ENCODE data around the gene MED22. TPM values are rescaled to one million over a fixed set of nuclear protein-coding genes. Genes with fewer than 3 reads are reported as not detected.

MED22 gene
- total RNA-seq, 2 experiments from 2014 or later: 18.4 to 21.5 TPM

- Mint-ChIP-seq H3K4me1 (ENCODE audit: low read depth) (peaks cover 40% of the 10 kb centered on the region), H3K4me3 (no peak overlapping the region), H3K36me3 (ENCODE audit: low read depth) (peaks cover 43% of the 10 kb centered on the region), H3K9me3 (no peaks in the 10 kb centered on the region), H3K27ac (peak overlapping the region; percentile 64), H3K27me3 (ENCODE audit: low read depth) (no peaks in the 10 kb centered on the region)
- intact Hi-C loops (cut with micrococcal nuclease): no loop called here
- DNase-seq: peak; percentile 66
- CTCF ChIA-PET: interaction anchor here (1.1 to 3.1 kb wide), 2 partner anchors 10 to 19 kb away, joined by 3 to 16 read pairs; no protein-coding TSS in a partner anchor
Measured at GRCh38 chr9:133351908-133352634, 4.1 kb upstream of the MED22 start.

GRCh38 chr9:133351526-133351907 is 3.6 kb upstream of the MED22 start:
- Mint-ChIP-seq H3K4me3 (no peak overlapping the region), H3K36me3 (ENCODE audit: low read depth) (peaks cover 47% of the 10 kb centered on the region), H3K4me1 (ENCODE audit: low read depth) (peaks cover 45% of the 10 kb centered on the region), H3K9me3 (no peaks in the 10 kb centered on the region), H3K27ac (peak overlapping the region; percentile 61), H3K27me3 (ENCODE audit: low read depth) (no peaks in the 10 kb centered on the region)
- CTCF ChIA-PET: interaction anchor here (1.1 to 3.1 kb wide), 2 partner anchors 10 to 19 kb away, joined by 3 to 16 read pairs; no protein-coding TSS in a partner anchor
- no peak for DNase-seq
- intact Hi-C loops (cut with micrococcal nuclease): no loop called here

- intact Hi-C loops (cut with micrococcal nuclease): loop anchor here (2.0 kb wide), 2 partner anchors 55 to 67 kb away; no protein-coding TSS in a partner anchor
Measured at GRCh38 chr9:133349965-133350616, 2.2 kb upstream of the MED22 start.

GRCh38 chr9:133348718-133349573 is 1.0 kb upstream of the MED22 start:
- peak overlapping the region; percentile 92 for H3K4me3 Mint-ChIP-seq
- CTCF ChIA-PET: interaction anchor here (1.6 kb wide), 1 partner anchor 22 kb away, joined by 4 read pairs; no protein-coding TSS in a partner anchor

More at GRCh38 chr9:133349965-133350616, 2.2 kb upstream of the MED22 start:
- Mint-ChIP-seq H3K27me3 (ENCODE audit: low read depth) (no peaks in the 10 kb centered on the region), H3K36me3 (ENCODE audit: low read depth) (peaks cover 51% of the 10 kb centered on the region), H3K4me1 (ENCODE audit: low read depth) (peaks cover 48% of the 10 kb centered on the region), H3K4me3 (peak overlapping the region; percentile 92), H3K27ac (peak overlapping the region; percentile 97), H3K9me3 (no peaks in the 10 kb centered on the region)
- DNase-seq: no peak
- CTCF ChIA-PET: interaction anchor here (0.6 to 3.1 kb wide), 4 partner anchors 10 to 1100 kb away, joined by 3 to 16 read pairs (median 3); no protein-coding TSS in a partner anchor

GRCh38 chr9:133347515-133347984 is 381 bp downstream of the MED22 start:
- H3K27ac Mint-ChIP-seq: peak overlapping the region; percentile 97
- CTCF ChIA-PET: interaction anchor here (1.1 to 1.6 kb wide), 2 partner anchors 8 to 23 kb away, joined by 3 to 4 read pairs; no protein-coding TSS in a partner anchor
- H3K27me3 Mint-ChIP-seq (ENCODE audit: low read depth): no peaks in the 10 kb centered on the region
- H3K36me3 Mint-ChIP-seq (ENCODE audit: low read depth): peaks cover 55% of the 10 kb centered on the region
- no peaks in the 10 kb centered on the region for H3K9me3 Mint-ChIP-seq
- intact Hi-C loops (cut with micrococcal nuclease): no loop called here
- H3K4me1 Mint-ChIP-seq (ENCODE audit: low read depth): peaks cover 37% of the 10 kb centered on the region
- peak overlapping the region; percentile 92 for H3K4me3 Mint-ChIP-seq
- peak; percentile 43 for DNase-seq

More at GRCh38 chr9:133348718-133349573, 1.0 kb upstream of the MED22 start:
- Mint-ChIP-seq H3K27me3 (ENCODE audit: low read depth) (no peaks in the 10 kb centered on the region), H3K36me3 (ENCODE audit: low read depth) (peaks cover 51% of the 10 kb centered on the region), H3K4me1 (ENCODE audit: low read depth) (peaks cover 37% of the 10 kb centered on the region), H3K27ac (peak overlapping the region; percentile 97), H3K9me3 (no peaks in the 10 kb centered on the region)
- DNase-seq: no peak
- intact Hi-C loops (cut with micrococcal nuclease): loop anchor here (1.0 to 2.0 kb wide), 5 partner anchors 7 to 68 kb away; partner anchors contain the start of genes SURF1, SURF2 and SURF6

- no peaks in the 10 kb centered on the region for H3K9me3 Mint-ChIP-seq
- peaks cover 40% of the 10 kb centered on the region for H3K4me1 Mint-ChIP-seq (ENCODE audit: low read depth)
- H3K4me3 Mint-ChIP-seq: peak overlapping the region; percentile 92
- intact Hi-C loops (cut with micrococcal nuclease): no loop called here
- no peaks in the 10 kb centered on the region for H3K27me3 Mint-ChIP-seq (ENCODE audit: low read depth)
- H3K36me3 Mint-ChIP-seq (ENCODE audit: low read depth): peaks cover 54% of the 10 kb centered on the region
- peak overlapping the region; percentile 65 for H3K27ac Mint-ChIP-seq
- CTCF ChIA-PET: interaction anchor here (1.1 to 1.2 kb wide), 2 partner anchors 9 to 160 kb away, joined by 3 read pairs; no protein-coding TSS in a partner anchor
- DNase-seq: no peak
Measured at GRCh38 chr9:133346021-133346785, 1.7 kb downstream of the MED22 start.

- intact Hi-C loops (cut with micrococcal nuclease): no loop called here
- peaks cover 43% of the 10 kb centered on the region for H3K4me1 Mint-ChIP-seq (ENCODE audit: low read depth)
- CTCF ChIA-PET: interaction anchor here (1.2 kb wide), 1 partner anchor 159 kb away, joined by 3 read pairs; no protein-coding TSS in a partner anchor
- no peaks in the 10 kb centered on the region for H3K9me3 Mint-ChIP-seq
- H3K36me3 Mint-ChIP-seq (ENCODE audit: low read depth): peaks cover 51% of the 10 kb centered on the region
- H3K4me3 Mint-ChIP-seq: peak overlapping the region; percentile 29
- no peaks in the 10 kb centered on the region for H3K27me3 Mint-ChIP-seq (ENCODE audit: low read depth)
- H3K27ac Mint-ChIP-seq: no peak overlapping the region
- DNase-seq: no peak
Measured at GRCh38 chr9:133345596-133345995, 2.3 kb downstream of the MED22 start.

GRCh38 chr9:133344979-133345378 is 3.0 kb downstream of the MED22 start:
- no peak for DNase-seq
- H3K36me3 Mint-ChIP-seq (ENCODE audit: low read depth): peaks cover 48% of the 10 kb centered on the region

GRCh38 chr9:133344071-133344470 is 3.9 kb downstream of the MED22 start:
- H3K9me3 Mint-ChIP-seq: no peaks in the 10 kb centered on the region
- intact Hi-C loops (cut with micrococcal nuclease): no loop called here
- H3K4me1 Mint-ChIP-seq (ENCODE audit: low read depth): peaks cover 32% of the 10 kb centered on the region
- CTCF ChIA-PET: interaction anchor here (0.6 to 0.8 kb wide), 2 partner anchors 9 kb away, joined by 3 read pairs; no protein-coding TSS in a partner anchor
- no peaks in the 10 kb centered on the region for H3K27me3 Mint-ChIP-seq (ENCODE audit: low read depth)
- no peak overlapping the region for H3K27ac Mint-ChIP-seq
- DNase-seq: no peak
- peaks cover 44% of the 10 kb centered on the region for H3K36me3 Mint-ChIP-seq (ENCODE audit: low read depth)
- H3K4me3 Mint-ChIP-seq: no peak overlapping the region

More at GRCh38 chr9:133344979-133345378, 3.0 kb downstream of the MED22 start:
- Mint-ChIP-seq H3K27ac (no peak overlapping the region), H3K4me1 (ENCODE audit: low read depth) (peaks cover 41% of the 10 kb centered on the region), H3K4me3 (no peak overlapping the region), H3K27me3 (ENCODE audit: low read depth) (no peaks in the 10 kb centered on the region), H3K9me3 (no peaks in the 10 kb centered on the region)
- intact Hi-C loops (cut with micrococcal nuclease): no loop called here
- CTCF ChIA-PET: no interaction called here

- Mint-ChIP-seq H3K27me3 (ENCODE audit: low read depth) (no peaks in the 10 kb centered on the region), H3K4me1 (ENCODE audit: low read depth) (peaks cover 29% of the 10 kb centered on the region), H3K4me3 (no peak overlapping the region), H3K9me3 (no peaks in the 10 kb centered on the region), H3K36me3 (ENCODE audit: low read depth) (peaks cover 35% of the 10 kb centered on the region), H3K27ac (no peak overlapping the region)
- intact Hi-C loops (cut with micrococcal nuclease): no loop called here
- CTCF ChIA-PET: interaction anchor here (1.6 kb wide), 1 partner anchor 14 kb away, joined by 5 read pairs; the partner anchor contains the start of genes SURF1 and SURF2
- no peak for DNase-seq
Measured at GRCh38 chr9:133342570-133342969, 5.4 kb downstream of the MED22 start.

- H3K27me3 Mint-ChIP-seq (ENCODE audit: low read depth): no peaks in the 10 kb centered on the region
- peaks cover 28% of the 10 kb centered on the region for H3K4me1 Mint-ChIP-seq (ENCODE audit: low read depth)
- H3K27ac Mint-ChIP-seq: no peak overlapping the region
- CTCF ChIA-PET: interaction anchor here (0.9 to 1.6 kb wide), 2 partner anchors 10 to 14 kb away, joined by 3 to 5 read pairs; partner anchors contain the start of genes SURF1 and SURF2
- H3K36me3 Mint-ChIP-seq (ENCODE audit: low read depth): peaks cover 34% of the 10 kb centered on the region
- no peak overlapping the region for H3K4me3 Mint-ChIP-seq
- intact Hi-C loops (cut with micrococcal nuclease): no loop called here
- no peak for DNase-seq
- no peaks in the 10 kb centered on the region for H3K9me3 Mint-ChIP-seq
Measured at GRCh38 chr9:133342069-133342406, 5.9 kb downstream of the MED22 start.
